Activated B cell treated with CpG ODN at 0.5 μM for 24 hours (primary cell): ENCODE measurements around the gene CEP295NL. TPM values are rescaled to one million over a fixed set of nuclear protein-coding genes. Genes with fewer than 3 reads are reported as not detected.
"Not testable (repeated sequence)": the region's sequence is repeated elsewhere in the genome, so short reads cannot be mapped to it uniquely, and the experiment has no call there.

ENCODE experiments used
- ATAC-seq: fragments of 200-7000 bp; cut with Tn5 transposase; one replicate; pipeline ENCODE4 v1.10.0; 2021; ENCODE audit warnings: low read depth, mild to moderate bottlenecking, moderate library complexity
- CTCF ChIA-PET: fragments of 350-600 bp; sonication (Branson Sonifier 250); formaldehyde crosslinking; loops from one replicate; lab custom pipeline; 2021; ENCODE audit warnings: antibody characterized with exemption; lab: Charles Lee
- POLR2A ChIA-PET: fragments of 350-600 bp; sonication (Branson Sonifier 250); formaldehyde crosslinking; loops from one replicate; lab custom pipeline; 2021; ENCODE audit warnings: antibody characterized with exemption; lab: Charles Lee
- DNase-seq: peaks from one replicate; pipeline ENCODE4 v3.0.0; 2022
- H3K27ac Mint-ChIP-seq: one replicate; pipeline ENCODE4 v1.8.0; 2020; ENCODE audit warnings: mixed read lengths
- H3K27me3 Mint-ChIP-seq: one replicate; pipeline ENCODE4 v1.8.0; 2021; ENCODE audit warnings: mixed read lengths
- H3K36me3 Mint-ChIP-seq: one replicate; pipeline ENCODE4 v1.8.0; 2021; ENCODE audit warnings: low read depth, mixed read lengths
- H3K4me1 Mint-ChIP-seq: one replicate; pipeline ENCODE4 v1.8.0; 2021; ENCODE audit warnings: mixed read lengths
- H3K4me3 Mint-ChIP-seq: one replicate; pipeline ENCODE4 v1.8.0; 2020; ENCODE audit warnings: mild to moderate bottlenecking, mixed read lengths
- H3K9me3 Mint-ChIP-seq: one replicate; pipeline ENCODE4 v1.8.0; 2020; ENCODE audit warnings: mixed read lengths
- intact Hi-C: fragments of 100-400 bp; cut with micrococcal nuclease; formaldehyde crosslinking; loops from one replicate; pipeline ENCODE4 v1.15.1; 2024
- total RNA-seq: library from RNA; stranded (reverse); gene quantifications from 2 replicates; pipeline ENCODE4 v1.2.3, GENCODE V29; 2022
- TF ChIP-seq, protein P1 (sequence below): fragments of 200-600 bp; IDR thresholded peaks from one replicate; pipeline ENCODE4 v1.8.0; 2022; ENCODE audit warnings: antibody characterized with exemption, mild to moderate bottlenecking

CEP295NL gene
- total RNA-seq, 1 donor from 2014 or later = 0.55 TPM

DNA sequence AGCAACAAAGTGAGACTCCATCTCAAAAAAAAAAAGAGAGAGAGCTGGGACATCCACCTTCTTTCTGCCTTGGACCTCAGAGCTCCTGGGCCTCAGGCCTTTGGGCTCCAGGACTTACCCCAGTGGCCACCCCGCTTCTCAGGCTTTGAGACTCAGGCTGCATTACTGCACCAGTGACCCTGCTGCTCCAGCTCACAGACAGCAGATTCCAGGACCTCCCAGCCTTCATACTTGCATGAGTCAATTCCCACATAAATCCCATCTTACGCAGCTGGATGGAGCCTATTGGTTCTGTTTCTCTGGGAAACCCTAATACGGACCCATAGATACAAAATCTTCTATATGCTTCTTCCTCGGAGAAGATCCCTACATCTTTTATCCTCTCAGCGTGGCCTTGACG is 2.1 kb upstream of the CEP295NL start:
- Mint-ChIP-seq H3K4me3 (no peak overlapping the region), H3K27ac (no peak overlapping the region), H3K9me3 (no peaks in the 10 kb centered on the region), H3K27me3 (peaks cover 2% of the 10 kb centered on the region), H3K36me3 (peaks cover 1% of the 10 kb centered on the region), H3K4me1 (no peaks in the 10 kb centered on the region)
- ATAC-seq (no peak), DNase-seq (no peak)
- TF ChIP-seq, protein P1, sequence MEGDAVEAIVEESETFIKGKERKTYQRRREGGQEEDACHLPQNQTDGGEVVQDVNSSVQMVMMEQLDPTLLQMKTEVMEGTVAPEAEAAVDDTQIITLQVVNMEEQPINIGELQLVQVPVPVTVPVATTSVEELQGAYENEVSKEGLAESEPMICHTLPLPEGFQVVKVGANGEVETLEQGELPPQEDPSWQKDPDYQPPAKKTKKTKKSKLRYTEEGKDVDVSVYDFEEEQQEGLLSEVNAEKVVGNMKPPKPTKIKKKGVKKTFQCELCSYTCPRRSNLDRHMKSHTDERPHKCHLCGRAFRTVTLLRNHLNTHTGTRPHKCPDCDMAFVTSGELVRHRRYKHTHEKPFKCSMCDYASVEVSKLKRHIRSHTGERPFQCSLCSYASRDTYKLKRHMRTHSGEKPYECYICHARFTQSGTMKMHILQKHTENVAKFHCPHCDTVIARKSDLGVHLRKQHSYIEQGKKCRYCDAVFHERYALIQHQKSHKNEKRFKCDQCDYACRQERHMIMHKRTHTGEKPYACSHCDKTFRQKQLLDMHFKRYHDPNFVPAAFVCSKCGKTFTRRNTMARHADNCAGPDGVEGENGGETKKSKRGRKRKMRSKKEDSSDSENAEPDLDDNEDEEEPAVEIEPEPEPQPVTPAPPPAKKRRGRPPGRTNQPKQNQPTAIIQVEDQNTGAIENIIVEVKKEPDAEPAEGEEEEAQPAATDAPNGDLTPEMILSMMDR = no peak
- POLR2A ChIA-PET = no interaction called here
- CTCF ChIA-PET = no interaction called here
- intact Hi-C loops = no loop called here

DNA sequence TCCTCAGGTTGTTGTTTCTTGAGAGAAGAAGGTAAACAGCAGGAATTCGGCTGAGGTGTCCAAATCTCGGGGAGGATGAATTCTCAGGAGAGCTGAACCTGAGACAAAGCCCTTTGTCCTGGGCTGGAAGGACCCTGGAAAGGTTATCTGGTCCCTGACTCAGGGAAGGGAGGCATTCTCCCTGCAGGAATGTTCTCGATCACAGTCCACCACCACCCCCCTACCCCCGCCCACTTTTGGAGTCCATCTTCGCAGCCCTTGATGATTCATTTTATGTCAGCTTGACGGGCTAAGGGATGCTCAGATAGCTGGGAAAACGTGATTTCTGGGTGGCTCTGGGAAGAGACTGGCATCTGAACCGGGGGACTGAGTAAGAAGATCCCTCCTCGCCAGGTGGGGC is 1.4 kb upstream of the CEP295NL start:
- Mint-ChIP-seq H3K4me3 (no peak overlapping the region), H3K36me3 (peaks cover under 1% of the 10 kb centered on the region), H3K27me3 (peaks cover 2% of the 10 kb centered on the region), H3K4me1 (no peaks in the 10 kb centered on the region), H3K27ac (no peak overlapping the region), H3K9me3 (no peaks in the 10 kb centered on the region)
- TF ChIP-seq, protein P1 = no peak
- POLR2A ChIA-PET = no interaction called here
- DNase-seq = no peak
- intact Hi-C loops = no loop called here
- CTCF ChIA-PET = no interaction called here
- no peak for ATAC-seq

DNA sequence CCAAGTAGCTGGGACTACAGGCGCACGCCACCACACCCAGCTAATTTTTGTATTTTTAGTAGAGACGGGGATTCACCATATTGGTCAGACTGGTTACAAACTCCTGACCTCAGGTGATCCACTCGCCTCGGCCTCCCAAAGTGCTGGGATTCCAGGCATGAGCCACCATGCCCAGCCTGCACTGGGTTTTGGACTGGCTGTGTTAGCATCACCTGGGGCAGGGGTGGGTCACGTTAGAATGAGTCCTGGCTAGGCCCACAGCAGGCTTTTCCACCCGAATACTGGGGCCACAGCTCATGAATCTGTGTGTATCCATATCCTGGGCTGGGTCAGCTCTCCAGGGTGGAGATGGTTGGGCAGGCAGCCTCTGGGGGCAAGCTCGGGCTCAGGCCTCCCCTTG is 770 bp downstream of the CEP295NL start:
- intact Hi-C loops, H3K27ac Mint-ChIP-seq: not testable (repeated sequence)

DNA sequence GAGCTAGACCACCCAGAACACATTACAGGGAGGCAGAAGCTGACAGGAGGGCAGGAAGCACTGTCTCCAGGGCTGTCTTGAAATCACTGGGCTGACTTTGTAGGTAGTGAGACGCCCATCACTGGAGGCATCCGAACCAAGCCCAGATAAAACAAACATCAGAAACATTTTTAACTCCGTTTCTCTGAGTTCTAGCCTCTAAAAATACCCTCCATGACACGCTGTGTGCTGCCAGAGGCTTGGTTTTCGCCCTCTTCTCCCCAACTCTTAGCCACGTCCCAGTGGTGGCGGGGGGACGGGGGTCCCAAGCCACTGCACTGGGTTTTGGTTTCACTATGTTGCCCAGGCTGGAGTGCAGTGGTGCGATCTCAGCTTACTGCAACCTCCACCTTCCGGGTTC is 1.2 kb downstream of the CEP295NL start:
- no peaks in the 10 kb centered on the region for H3K4me1 Mint-ChIP-seq
- no peak overlapping the region for H3K27ac Mint-ChIP-seq
- DNase-seq (no peak), ATAC-seq (no peak)
- H3K9me3 Mint-ChIP-seq = no peaks in the 10 kb centered on the region
- ChIA-PET CTCF (no interaction called here), POLR2A (interaction anchor here (0.6 kb wide), 1 partner anchor 271 kb away, joined by 4 read pairs; no protein-coding TSS in a partner anchor)
- H3K4me3 Mint-ChIP-seq = no peak overlapping the region
- no peaks in the 10 kb centered on the region for H3K36me3 Mint-ChIP-seq
- TF ChIP-seq, protein P1 = no peak
- no peaks in the 10 kb centered on the region for H3K27me3 Mint-ChIP-seq
- intact Hi-C loops = no loop called here

More for the DNA sequence above, 770 bp downstream of the CEP295NL start:
- H3K4me3 Mint-ChIP-seq, ATAC-seq, CTCF ChIA-PET, H3K4me1 Mint-ChIP-seq, DNase-seq, H3K9me3 Mint-ChIP-seq, H3K36me3 Mint-ChIP-seq, H3K27me3 Mint-ChIP-seq: not testable (repeated sequence)
- POLR2A ChIA-PET = interaction anchor here (0.6 kb wide), 1 partner anchor 271 kb away, joined by 4 read pairs; no protein-coding TSS in a partner anchor

DNA sequence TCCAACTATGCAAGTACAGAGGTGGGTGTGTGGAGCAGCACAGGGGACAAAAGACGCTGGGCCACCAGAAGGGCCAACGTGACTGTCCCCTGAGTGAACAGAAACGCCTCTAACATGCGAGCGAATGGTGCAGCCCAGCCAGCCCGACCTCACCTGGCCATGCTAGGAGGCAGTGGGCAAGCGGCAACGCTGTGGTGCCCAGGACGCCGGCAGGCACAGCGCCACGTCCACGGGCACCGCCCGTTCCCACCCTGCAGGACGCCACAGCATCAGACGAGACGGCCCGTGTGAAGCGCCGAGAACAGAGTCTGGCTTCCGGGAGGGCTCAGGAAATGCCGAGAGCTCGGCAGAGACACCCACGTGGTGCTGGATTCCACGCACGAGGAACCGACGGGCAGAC is 2.2 kb downstream of the CEP295NL start:
- Mint-ChIP-seq H3K4me1 (no peaks in the 10 kb centered on the region), H3K4me3 (no peak overlapping the region), H3K27ac (no peak overlapping the region), H3K27me3 (no peaks in the 10 kb centered on the region), H3K36me3 (no peaks in the 10 kb centered on the region), H3K9me3 (no peaks in the 10 kb centered on the region)
- ATAC-seq (no peak), DNase-seq (no peak)
- ChIA-PET POLR2A (no interaction called here), CTCF (no interaction called here)
- TF ChIP-seq, protein P1 = no peak
- intact Hi-C loops = no loop called here
